Measurements from ENCODE around the gene LCN10.
"Not testable (repeated sequence)": the region's sequence is repeated elsewhere in the genome, so short reads cannot be mapped to it uniquely, and the experiment has no call there.

- not testable (repeated sequence) for TF ChIP-seq EZH2 (IDR thresholded peaks at IDR 0.05; ENCODE audit: low read length, unreplicated experiment); CTCF (conservative IDR thresholded peaks at IDR 0.05; ENCODE audit: low read depth, low read length)
Measured at GRCh38 chr9:136755302-136756133, 12.8 kb upstream of the LCN10 start.

All from PC-3 (cell line).